ENCODE results near the gene MAPKAPK3. TPM values are rescaled to one million over a fixed set of nuclear protein-coding genes. Genes with fewer than 3 reads are reported as not detected.

Gene MAPKAPK3
- total RNA-seq, 1 donor from 2014 or later = 35.9 TPM

GRCh38 chr3:50575372-50575771, 41.6 kb upstream of the MAPKAPK3 start:
- H3K36me3 Mint-ChIP-seq = peaks cover 1% of the 10 kb centered on the region
- H3K4me3 Mint-ChIP-seq = no peak overlapping the region
- H3K4me1 Mint-ChIP-seq = peaks cover 3% of the 10 kb centered on the region
- TF ChIP-seq CTCF (IDR thresholded peaks at IDR 0.05; ENCODE audit: unreplicated experiment) = no peak
- no peak for DNase-seq (ENCODE audit: low spot score in 2 of 2, unreplicated experiment in 2 of 2)
- H3K27me3 Mint-ChIP-seq (ENCODE audit: low read depth) = no peaks in the 10 kb centered on the region
- H3K9me3 Mint-ChIP-seq = no peaks in the 10 kb centered on the region
- H3K27ac Mint-ChIP-seq = no peak overlapping the region

GRCh38 chr3:50577348-50577747, 39.6 kb upstream of the MAPKAPK3 start:
- DNase-seq (ENCODE audit: low spot score in 2 of 2, unreplicated experiment in 2 of 2) = no peak
- no peak for TF ChIP-seq CTCF (IDR thresholded peaks at IDR 0.05; ENCODE audit: unreplicated experiment)
- no peaks in the 10 kb centered on the region for H3K27me3 Mint-ChIP-seq (ENCODE audit: low read depth)

GRCh38 chr3:50580683-50581458, 36.1 kb upstream of the MAPKAPK3 start:
- no peak for TF ChIP-seq CTCF (IDR thresholded peaks at IDR 0.05; ENCODE audit: unreplicated experiment)
- no peak overlapping the region for H3K27ac Mint-ChIP-seq
- no peak for DNase-seq (ENCODE audit: low spot score in 2 of 2, unreplicated experiment in 2 of 2)
- H3K36me3 Mint-ChIP-seq = peaks cover 8% of the 10 kb centered on the region
- H3K9me3 Mint-ChIP-seq = no peaks in the 10 kb centered on the region
- H3K27me3 Mint-ChIP-seq (ENCODE audit: low read depth) = no peaks in the 10 kb centered on the region
- H3K4me3 Mint-ChIP-seq = no peak overlapping the region
- no peaks in the 10 kb centered on the region for H3K4me1 Mint-ChIP-seq

More at GRCh38 chr3:50577348-50577747, 39.6 kb upstream of the MAPKAPK3 start:
- H3K4me3 Mint-ChIP-seq = no peak overlapping the region
- H3K4me1 Mint-ChIP-seq = no peaks in the 10 kb centered on the region
- no peaks in the 10 kb centered on the region for H3K9me3 Mint-ChIP-seq
- H3K27ac Mint-ChIP-seq = no peak overlapping the region
- H3K36me3 Mint-ChIP-seq = peaks cover 1% of the 10 kb centered on the region

- TF ChIP-seq CTCF (IDR thresholded peaks at IDR 0.05; ENCODE audit: unreplicated experiment) = no peak
- H3K27ac Mint-ChIP-seq = no peak overlapping the region
- H3K4me1 Mint-ChIP-seq = no peaks in the 10 kb centered on the region
- peaks cover 8% of the 10 kb centered on the region for H3K36me3 Mint-ChIP-seq
- no peaks in the 10 kb centered on the region for H3K9me3 Mint-ChIP-seq
- H3K27me3 Mint-ChIP-seq (ENCODE audit: low read depth) = no peaks in the 10 kb centered on the region
- DNase-seq (ENCODE audit: low spot score in 2 of 2, unreplicated experiment in 2 of 2) = no peak
- no peak overlapping the region for H3K4me3 Mint-ChIP-seq
Observed at GRCh38 chr3:50581459-50581842, 35.5 kb upstream of the MAPKAPK3 start.

- no peaks in the 10 kb centered on the region for H3K9me3 Mint-ChIP-seq
- no peak for DNase-seq (ENCODE audit: low spot score in 2 of 2, unreplicated experiment in 2 of 2)
- no peaks in the 10 kb centered on the region for H3K4me1 Mint-ChIP-seq
- peaks cover 8% of the 10 kb centered on the region for H3K36me3 Mint-ChIP-seq
- H3K27me3 Mint-ChIP-seq (ENCODE audit: low read depth) = no peaks in the 10 kb centered on the region
- TF ChIP-seq CTCF (IDR thresholded peaks at IDR 0.05; ENCODE audit: unreplicated experiment) = no peak
- no peak overlapping the region for H3K27ac Mint-ChIP-seq
- no peak overlapping the region for H3K4me3 Mint-ChIP-seq
Observed at GRCh38 chr3:50582083-50582482, 34.9 kb upstream of the MAPKAPK3 start.

Data from mesothelial cell of epicardium (in vitro differentiated cells).